OCI-LY3 (cell line): Measurements from ENCODE around the gene NUP188.

ENCODE experiments used
- H2AFZ ChIP-seq: fragments of 200-600, 300-600 bp; shearing (Covaris generic); 2 replicates; pipeline ENCODE4 v1.6.0; 2014; ENCODE audit warnings: antibody characterized with exemption, low read depth, low read length
- H3K27ac ChIP-seq: fragments of 200-600, 300-600 bp; sonication (generic); 2 replicates; pipeline ENCODE4 v1.5.1; 2014; ENCODE audit warnings: mild to moderate bottlenecking, low read length, moderate library complexity, mixed read lengths
- H3K27me3 ChIP-seq: fragments of 200-600, 300-600 bp; sonication (generic); 2 replicates; pipeline ENCODE4 v1.6.1; 2014; ENCODE audit warnings: low read depth, low read length, mixed read lengths
- H3K36me3 ChIP-seq: fragments of 200-600, 300-600 bp; sonication (generic); replicated peaks from 2 replicates; pipeline ENCODE3; 2014; ENCODE audit warnings: low read depth, low read length, mixed read lengths
- H3K4me1 ChIP-seq: fragments of 300-600, 200-600 bp; sonication (generic); 2 replicates; pipeline ENCODE4 v1.6.1; 2014; ENCODE audit warnings: low read length, mixed read lengths
- H3K4me2 ChIP-seq: fragments of 200-600, 300-600 bp; sonication (generic); 2 replicates; pipeline ENCODE4 v1.6.1; 2014; ENCODE audit warnings: low read length, mixed read lengths
- H3K4me3 ChIP-seq: fragments of 300-600, 200-600 bp; sonication (generic); 2 replicates; pipeline ENCODE4 v1.5.1; 2014; ENCODE audit warnings: antibody characterized with exemption, mild to moderate bottlenecking, low read length, moderate library complexity
- H3K79me2 ChIP-seq: fragments of 300-600, 200-600 bp; shearing (Covaris generic); 2 replicates; pipeline ENCODE4 v1.6.1; 2014; ENCODE audit warnings: mild to moderate bottlenecking, low read length, mixed read lengths
- H3K9ac ChIP-seq: fragments of 300-600, 200-600 bp; shearing (Covaris generic); 2 replicates; pipeline ENCODE4 v1.6.0; 2014; ENCODE audit warnings: mild to moderate bottlenecking, low read length, moderate library complexity
- H3K9me3 ChIP-seq: fragments of 200-600, 300-600 bp; shearing (Covaris generic); 2 replicates; pipeline ENCODE4 v1.6.1; 2014; ENCODE audit warnings: low read length, mixed read lengths; ENCODE audit not compliant: insufficient read depth
- H4K20me1 ChIP-seq: fragments of 200-600, 300-600 bp; sonication (generic); 2 replicates; pipeline ENCODE4 v1.6.1; 2016; ENCODE audit warnings: low read length, mixed read lengths; ENCODE audit not compliant: insufficient read depth
- CTCF ChIP-seq: fragments of 200-600, 300-600 bp; sonication (generic); IDR thresholded peaks from 2 replicates; pipeline ENCODE4 v1.5.1; 2014; ENCODE audit warnings: antibody characterized with exemption, low read length, low read depth
- EZH2phosphoT487 ChIP-seq: fragments of 200-600 bp; shearing (Covaris generic); IDR thresholded peaks from 2 replicates; pipeline ENCODE4 v1.6.1; 2018; ENCODE audit warnings: antibody characterized with exemption, mixed run types, low read depth

Gene NUP188

GRCh38 chr9:129010267-129010975 is 62.9 kb downstream of the NUP188 start:
- Histone ChIP-seq H4K20me1 (no peaks in the 10 kb centered on the region), H3K4me2 (no peak overlapping the region), H3K4me3 (no peak overlapping the region), H3K79me2 (no peaks in the 10 kb centered on the region), H3K27ac (no peak overlapping the region), H3K4me1 (no peaks in the 10 kb centered on the region), H3K36me3 (peaks cover 27% of the 10 kb centered on the region), H3K9ac (no peak overlapping the region), H3K27me3 (no peaks in the 10 kb centered on the region), H2AFZ (no peak overlapping the region), H3K9me3 (no peaks in the 10 kb centered on the region)
- no peak for TF ChIP-seq CTCF
- no peak for TF ChIP-seq EZH2phosphoT487

- no peak overlapping the region for H2AFZ ChIP-seq
- H3K9me3 ChIP-seq, result no peaks in the 10 kb centered on the region
- H3K4me3 ChIP-seq, result no peak overlapping the region
- no peak overlapping the region for H3K9ac ChIP-seq
- no peaks in the 10 kb centered on the region for H3K27me3 ChIP-seq
- H3K4me2 ChIP-seq, result no peak overlapping the region
- no peaks in the 10 kb centered on the region for H4K20me1 ChIP-seq
- no peak overlapping the region for H3K27ac ChIP-seq
- H3K36me3 ChIP-seq, result peaks cover 19% of the 10 kb centered on the region
- H3K4me1 ChIP-seq, result no peaks in the 10 kb centered on the region
- no peak for TF ChIP-seq EZH2phosphoT487
- TF ChIP-seq CTCF, result no peak
- H3K79me2 ChIP-seq, result no peaks in the 10 kb centered on the region
These were observed 63.7 kb downstream of the NUP188 start for GRCh38 chr9:129011170-129011569.

GRCh38 chr9:129011761-129012181 is 64.3 kb downstream of the NUP188 start:
- Histone ChIP-seq H3K4me1 (no peaks in the 10 kb centered on the region), H3K4me3 (no peak overlapping the region), H2AFZ (no peak overlapping the region), H3K36me3 (peaks cover 15% of the 10 kb centered on the region), H3K9ac (no peak overlapping the region), H3K9me3 (no peaks in the 10 kb centered on the region), H3K27ac (no peak overlapping the region), H3K27me3 (no peaks in the 10 kb centered on the region), H4K20me1 (no peaks in the 10 kb centered on the region), H3K79me2 (no peaks in the 10 kb centered on the region), H3K4me2 (no peak overlapping the region)
- TF ChIP-seq EZH2phosphoT487 (no peak), CTCF (no peak)

- no peaks in the 10 kb centered on the region for H3K4me1 ChIP-seq
- H2AFZ ChIP-seq, result no peak overlapping the region
- H3K4me2 ChIP-seq, result no peak overlapping the region
- H3K9me3 ChIP-seq, result no peaks in the 10 kb centered on the region
- H3K27me3 ChIP-seq, result no peaks in the 10 kb centered on the region
- no peaks in the 10 kb centered on the region for H3K79me2 ChIP-seq
- TF ChIP-seq EZH2phosphoT487, result no peak
- no peak for TF ChIP-seq CTCF
- no peaks in the 10 kb centered on the region for H4K20me1 ChIP-seq
- H3K36me3 ChIP-seq, result peaks cover 11% of the 10 kb centered on the region
- H3K4me3 ChIP-seq, result no peak overlapping the region
- no peak overlapping the region for H3K9ac ChIP-seq
- no peak overlapping the region for H3K27ac ChIP-seq
These were observed 64.8 kb downstream of the NUP188 start for GRCh38 chr9:129012343-129012742.
